ENCODE measurements around the gene GP1BB.

DNA sequence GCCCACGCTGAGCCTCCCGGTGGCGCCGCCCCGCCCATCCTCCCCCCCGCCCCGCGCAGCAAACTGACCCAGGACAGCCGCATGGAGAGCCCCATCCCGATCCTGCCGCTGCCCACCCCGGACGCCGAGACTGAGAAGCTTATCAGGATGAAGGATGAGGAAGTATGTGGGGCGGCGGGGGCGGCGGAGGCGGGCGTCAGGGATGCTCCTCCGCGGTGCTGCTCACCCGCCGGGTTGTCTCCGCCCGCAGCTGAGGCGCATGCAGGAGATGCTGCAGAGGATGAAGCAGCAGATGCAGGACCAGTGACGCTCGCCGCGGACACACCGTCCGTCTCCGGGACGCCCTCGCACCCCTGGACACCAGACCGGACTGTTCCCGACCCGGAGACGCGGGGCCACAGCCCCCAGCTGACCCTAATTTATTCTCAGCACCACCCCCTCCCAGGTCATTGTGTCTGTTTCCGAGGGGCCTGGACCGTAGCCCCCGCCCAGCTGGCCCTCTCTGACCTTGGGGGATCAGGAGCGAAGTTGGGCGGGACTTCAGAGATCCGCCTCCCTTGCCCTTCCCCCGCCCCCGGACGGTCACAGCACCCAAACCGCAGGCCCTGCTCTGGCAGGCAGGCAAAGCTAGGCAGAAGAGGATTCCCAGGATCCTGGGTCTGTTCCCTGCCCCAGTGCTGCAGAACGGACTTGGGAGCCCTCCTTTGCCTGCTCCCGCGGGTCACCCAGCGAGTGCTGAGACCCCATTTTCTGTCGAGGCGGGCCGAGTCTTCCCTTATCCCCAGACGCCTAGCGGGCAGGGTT is 959 bp upstream of the GP1BB start:
- TF ChIP-seq CTCF (IDR thresholded peaks at IDR 0.05; ENCODE audit: extremely low read depth in 1 of 2, insufficient read depth in 1 of 2, low read depth in 1 of 2, low read length in 2 of 2) (no peak), MYC (IDR thresholded peaks at IDR 0.05; ENCODE audit: low read depth, low read length) (no peak), FOS (IDR thresholded peaks at IDR 0.05; ENCODE audit: borderline replicate concordance, insufficient read depth, low read length) (no peak), EZH2 (IDR thresholded peaks at IDR 0.05; ENCODE audit: borderline replicate concordance, low read depth, low read length, severe bottlenecking) (no peak), POLR2AphosphoS5 (IDR thresholded peaks at IDR 0.05; ENCODE audit: insufficient read depth, low read depth, low read length) (no peak), POLR2A (IDR thresholded peaks at IDR 0.05; ENCODE audit: low read depth, low read length) (no peak)
- TF ChIP-seq, protein P1, sequence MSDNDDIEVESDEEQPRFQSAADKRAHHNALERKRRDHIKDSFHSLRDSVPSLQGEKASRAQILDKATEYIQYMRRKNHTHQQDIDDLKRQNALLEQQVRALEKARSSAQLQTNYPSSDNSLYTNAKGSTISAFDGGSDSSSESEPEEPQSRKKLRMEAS (IDR thresholded peaks at IDR 0.05; ENCODE audit: insufficient read depth, insufficient read length): no peak

Data from endothelial cell of umbilical vein (primary cell).